HG03135 (cell line): Measurements from ENCODE around the gene SNCA.
A peak's percentile ranks its signal among the peaks of the same experiment; 100 is the strongest.

Experiments used
- ATAC-seq: cut with Tn5 transposase; IDR thresholded peaks from one replicate; pipeline ENCODE4 v1.9.1; 2021; ENCODE audit warnings: mild to moderate bottlenecking, moderate library complexity; ENCODE audit not compliant: unreplicated experiment

SNCA gene

GRCh38 chr4:89836897-89837384, at the start of gene SNCA:
TSS of gene SNCA (minus strand) at chr4:89837161. CDS start at chr4:89835667, 1,494 bp downstream.
- ATAC-seq: no peak

GRCh38 chr4:89879215-89879614, 42.3 kb upstream of the SNCA start:
- ATAC-seq: no peak

- ATAC-seq: no peak
Measured at GRCh38 chr4:89878611-89879010, 41.6 kb upstream of the SNCA start.

- ATAC-seq: no peak
Measured at GRCh38 chr4:89876548-89876947, 39.6 kb upstream of the SNCA start.

GRCh38 chr4:89871211-89871610, 34.2 kb upstream of the SNCA start:
- no peak for ATAC-seq

- ATAC-seq: no peak
Measured at GRCh38 chr4:89868999-89869589, 32.1 kb upstream of the SNCA start.

GRCh38 chr4:89868276-89868675, 31.3 kb upstream of the SNCA start:
- no peak for ATAC-seq

GRCh38 chr4:89863533-89863932, 26.6 kb upstream of the SNCA start:
- ATAC-seq: no peak

GRCh38 chr4:89860971-89861370, 24.0 kb upstream of the SNCA start:
- ATAC-seq: no peak

GRCh38 chr4:89855236-89855635, 18.3 kb upstream of the SNCA start:
- ATAC-seq: no peak

- no peak for ATAC-seq
Measured at GRCh38 chr4:89847571-89848325, 10.8 kb upstream of the SNCA start.

GRCh38 chr4:89839558-89839957, 2.6 kb upstream of the SNCA start:
- ATAC-seq: no peak

- no peak for ATAC-seq
Measured at GRCh38 chr4:89837993-89838390, 1.0 kb upstream of the SNCA start.

- no peak for ATAC-seq
Measured at GRCh38 chr4:89837385-89837992, 528 bp upstream of the SNCA start.

- ATAC-seq: no peak
Measured at GRCh38 chr4:89836031-89836745, 773 bp downstream of the SNCA start.

GRCh38 chr4:89835413-89835812, 1.5 kb downstream of the SNCA start:
- no peak for ATAC-seq

- no peak for ATAC-seq
Measured at GRCh38 chr4:89834486-89835209, 2.3 kb downstream of the SNCA start.

- ATAC-seq: peak; percentile 85
Measured at GRCh38 chr4:89829470-89830138, 7.4 kb downstream of the SNCA start.

- no peak for ATAC-seq
Measured at GRCh38 chr4:89823416-89823815, 13.5 kb downstream of the SNCA start.

- ATAC-seq: no peak
Measured at GRCh38 chr4:89821612-89822011, 15.3 kb downstream of the SNCA start.
